Uterus (tissue), 4 donors: ENCODE results near the gene ANKRD23. TPM values are rescaled to one million over a fixed set of nuclear protein-coding genes. Genes with fewer than 3 reads are reported as not detected.

Experiments used
- DNase-seq, 2 donors: peaks; one replicate each; pipeline ENCODE4 v3.0.0-alpha.2; 2019 to 2020
- H3K27ac ChIP-seq, 2 donors: fragments of 200-600 bp; sonication (generic); 1 replicate in 1 of 2; 2 replicates in 1 of 2; pipeline ENCODE4 v1.5.1; 2016 to 2018
- H3K27me3 ChIP-seq, 2 donors: fragments of 200-600 bp; sonication (generic); one replicate each; pipeline ENCODE4 v1.5.1; 2018 to 2019; ENCODE audit warnings: control low read depth in 1 of 2
- H3K36me3 ChIP-seq, 2 donors: fragments of 200-600 bp; sonication (generic); one replicate each; pipeline ENCODE4 v1.5.1; 2019; ENCODE audit warnings: control low read depth in 1 of 2
- H3K4me1 ChIP-seq, 2 donors: fragments of 200-600 bp; sonication (generic); one replicate each; pipeline ENCODE4 v1.5.1; 2018 to 2019; ENCODE audit warnings: control low read depth in 1 of 2
- H3K4me3 ChIP-seq, 2 donors: fragments of 200-600 bp; sonication (generic); 1 replicate in 1 of 2; 2 replicates in 1 of 2; pipeline ENCODE4 v1.5.1; 2018 to 2019; ENCODE audit warnings: mild to moderate bottlenecking in 1 of 2
- H3K9me3 ChIP-seq, 2 donors: fragments of 200-600 bp; sonication (generic); one replicate each; pipeline ENCODE4 v1.5.1; 2019; ENCODE audit warnings: control low read depth in 1 of 2
- POLR2A ChIP-seq, 2 donors: fragments of 450-650 bp; IDR thresholded peaks; one replicate each; pipeline ENCODE4 v1.6.1; 2016; ENCODE audit warnings: antibody characterized with exemption in 2 of 2, mild to moderate bottlenecking in 1 of 2, moderate library complexity in 1 of 2
- intact Hi-C: fragments of 100-400 bp; cut with DNase I; formaldehyde crosslinking; loops from one replicate; pipeline ENCODE4 v1.15.1; 2023; ENCODE audit warnings: low total_unique reads
- total RNA-seq, 4 donors: library from RNA; depleted of rRNA in 3 of 4; stranded (reverse); fragments of >200 nt in 3 of 4; gene quantifications; one replicate each; pipeline versions ENCODE4 v1.1.0 to v1.2.4, GENCODE V29; 2014 to 2023
- TF ChIP-seq, protein P1 (sequence below), 4 experiments: fragments of 200-600 bp in 2 of 4; fragments of 450-650 bp in 2 of 4; sonication (generic) in 2 of 4; IDR thresholded peaks; one replicate each; pipeline ENCODE4 v1.5.1; 2016 to 2019; ENCODE audit warnings: antibody characterized with exemption in 4 of 4, mild to moderate bottlenecking in 2 of 4, moderate library complexity in 1 of 4
- donor health status: DM: yes; HTN: yes; CAD: no.

ANKRD23 gene
- total RNA-seq, 4 donors from 2014 or later = 4.4 to 23.2 (median 8.6) TPM

- Histone ChIP-seq H3K27me3 (no peaks in the 10 kb centered on the region), H3K4me1 (peaks cover 0 to 2% of the 10 kb centered on the region in 2 donors), H3K4me3 (no peak overlapping the region), H3K27ac (no peak overlapping the region), H3K36me3 (no peaks in the 10 kb centered on the region), H3K9me3 (no peaks in the 10 kb centered on the region)
- TF ChIP-seq POLR2A (IDR thresholded peaks at IDR 0.05) = no peak
- TF ChIP-seq, protein P1, sequence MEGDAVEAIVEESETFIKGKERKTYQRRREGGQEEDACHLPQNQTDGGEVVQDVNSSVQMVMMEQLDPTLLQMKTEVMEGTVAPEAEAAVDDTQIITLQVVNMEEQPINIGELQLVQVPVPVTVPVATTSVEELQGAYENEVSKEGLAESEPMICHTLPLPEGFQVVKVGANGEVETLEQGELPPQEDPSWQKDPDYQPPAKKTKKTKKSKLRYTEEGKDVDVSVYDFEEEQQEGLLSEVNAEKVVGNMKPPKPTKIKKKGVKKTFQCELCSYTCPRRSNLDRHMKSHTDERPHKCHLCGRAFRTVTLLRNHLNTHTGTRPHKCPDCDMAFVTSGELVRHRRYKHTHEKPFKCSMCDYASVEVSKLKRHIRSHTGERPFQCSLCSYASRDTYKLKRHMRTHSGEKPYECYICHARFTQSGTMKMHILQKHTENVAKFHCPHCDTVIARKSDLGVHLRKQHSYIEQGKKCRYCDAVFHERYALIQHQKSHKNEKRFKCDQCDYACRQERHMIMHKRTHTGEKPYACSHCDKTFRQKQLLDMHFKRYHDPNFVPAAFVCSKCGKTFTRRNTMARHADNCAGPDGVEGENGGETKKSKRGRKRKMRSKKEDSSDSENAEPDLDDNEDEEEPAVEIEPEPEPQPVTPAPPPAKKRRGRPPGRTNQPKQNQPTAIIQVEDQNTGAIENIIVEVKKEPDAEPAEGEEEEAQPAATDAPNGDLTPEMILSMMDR (IDR thresholded peaks at IDR 0.05) = no peak
- intact Hi-C loops = no loop called here
- DNase-seq = no peak
Measured at GRCh38 chr2:96883306-96883705, 39.5 kb upstream of the ANKRD23 start.

GRCh38 chr2:96882906-96883305, 39.1 kb upstream of the ANKRD23 start:
- Histone ChIP-seq H3K4me1 (peaks cover 0 to 6% of the 10 kb centered on the region in 2 donors), H3K9me3 (no peaks in the 10 kb centered on the region), H3K36me3 (no peaks in the 10 kb centered on the region), H3K27ac (no peak overlapping the region), H3K27me3 (no peaks in the 10 kb centered on the region), H3K4me3 (no peak overlapping the region)
- TF ChIP-seq, protein P1 (IDR thresholded peaks at IDR 0.05) = no peak
- no peak for TF ChIP-seq POLR2A (IDR thresholded peaks at IDR 0.05)
- no peak for DNase-seq
- intact Hi-C loops = no loop called here

DNA sequence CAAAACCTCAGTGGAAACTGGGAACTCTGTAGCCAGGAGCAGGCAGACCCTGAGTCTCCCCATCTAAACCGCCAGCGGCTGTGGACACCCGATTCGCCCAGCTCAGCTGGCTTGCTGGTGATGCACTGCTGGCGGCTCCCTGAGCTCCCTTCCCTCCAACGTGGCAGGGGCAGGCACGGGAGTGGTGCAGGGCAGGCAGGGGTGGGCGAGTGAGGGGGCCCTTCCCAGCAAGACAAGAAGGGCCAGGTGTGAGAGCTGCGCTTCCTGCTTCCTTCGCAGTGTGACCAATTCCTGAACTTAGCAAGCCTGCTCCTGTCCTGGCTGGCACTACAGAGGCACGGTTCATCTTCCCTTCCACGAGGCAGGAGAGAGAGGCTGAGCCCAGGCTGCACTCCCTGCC, 38.4 kb upstream of the ANKRD23 start:
- H3K36me3 ChIP-seq = no peaks in the 10 kb centered on the region
- no peaks in the 10 kb centered on the region for H3K27me3 ChIP-seq
- TF ChIP-seq POLR2A (IDR thresholded peaks at IDR 0.05) = no peak
- TF ChIP-seq, protein P1 (IDR thresholded peaks at IDR 0.05) = no peak
- DNase-seq = no peak
- peaks cover 0 to 10% of the 10 kb centered on the region in 2 donors for H3K4me1 ChIP-seq
- peak overlapping the region in 1 of 2 donors; percentile 41 for H3K27ac ChIP-seq
- H3K4me3 ChIP-seq = no peak overlapping the region
- intact Hi-C loops = no loop called here
- no peaks in the 10 kb centered on the region for H3K9me3 ChIP-seq

DNA sequence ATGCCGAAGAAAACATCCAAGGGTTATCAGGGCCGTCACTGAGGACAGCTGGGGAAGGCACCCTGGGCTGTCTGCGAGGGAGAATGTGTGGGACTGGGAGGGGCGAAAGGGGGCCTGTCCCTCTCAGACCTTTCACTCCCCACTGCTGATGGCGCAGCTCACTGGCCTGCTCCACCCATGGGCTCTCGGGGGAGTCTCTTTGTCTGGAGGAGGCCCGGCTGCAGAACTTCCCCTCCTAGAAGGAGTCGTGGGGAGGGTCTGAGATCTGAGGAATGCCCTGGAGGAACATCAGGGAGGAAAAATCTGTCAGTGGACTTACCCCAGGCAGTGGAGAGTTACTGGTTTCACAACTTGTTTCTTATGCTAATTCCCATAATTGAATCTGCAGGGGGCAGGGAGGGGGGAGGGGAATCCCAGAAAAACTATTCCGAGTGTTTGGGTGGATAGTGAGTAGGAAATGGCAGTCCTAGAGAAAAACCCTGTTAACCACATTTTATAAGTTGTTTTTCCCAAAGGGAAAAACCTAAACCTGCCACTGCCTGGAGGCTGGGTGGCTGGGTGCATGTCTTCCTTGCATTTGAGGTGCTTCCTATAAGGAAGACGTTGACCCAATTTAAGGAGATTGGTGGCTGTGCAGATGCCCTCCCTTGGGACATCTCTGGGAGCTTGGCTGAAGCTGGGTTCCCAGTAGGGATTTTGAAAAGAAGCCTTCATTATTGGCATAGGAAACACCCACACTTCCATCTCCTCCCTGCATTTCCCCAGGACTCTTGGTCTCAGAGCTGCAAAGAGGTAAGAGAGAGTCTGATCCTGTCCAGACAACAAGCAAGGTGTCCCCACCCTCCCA, 37.8 kb upstream of the ANKRD23 start:
- Histone ChIP-seq H3K27me3 (no peaks in the 10 kb centered on the region), H3K27ac (peak overlapping the region; percentile 6 to 41), H3K4me1 (peaks cover 0 to 10% of the 10 kb centered on the region in 2 donors), H3K36me3 (no peaks in the 10 kb centered on the region), H3K4me3 (no peak overlapping the region), H3K9me3 (no peaks in the 10 kb centered on the region)
- DNase-seq = no peak
- intact Hi-C loops = no loop called here
- TF ChIP-seq POLR2A (IDR thresholded peaks at IDR 0.05) = no peak
- TF ChIP-seq, protein P1 (IDR thresholded peaks at IDR 0.05) = no peak

DNA sequence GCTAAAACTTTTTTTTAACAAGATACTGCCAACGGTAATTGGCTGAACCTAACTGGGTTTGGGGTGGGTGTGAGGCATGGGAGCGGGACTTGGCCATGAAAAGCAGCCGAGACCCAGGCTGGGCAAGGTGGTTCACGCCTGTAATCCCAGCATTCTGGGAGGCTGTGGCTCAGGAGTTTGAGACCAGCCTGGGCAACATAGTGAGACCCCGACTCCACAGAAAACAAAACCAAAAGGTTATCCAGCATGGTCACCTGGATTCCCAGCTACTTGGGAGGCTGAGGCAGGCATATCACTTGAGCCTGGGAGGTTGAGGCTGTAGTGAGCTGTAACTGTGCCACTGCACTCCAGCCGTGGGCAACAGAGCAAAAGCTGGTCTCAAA, 37.1 kb upstream of the ANKRD23 start:
- TF ChIP-seq, protein P1 (IDR thresholded peaks at IDR 0.05) = no peak
- TF ChIP-seq POLR2A (IDR thresholded peaks at IDR 0.05) = no peak
- Histone ChIP-seq H3K9me3 (no peaks in the 10 kb centered on the region), H3K27me3 (no peaks in the 10 kb centered on the region), H3K36me3 (no peaks in the 10 kb centered on the region), H3K4me3 (no peak overlapping the region), H3K27ac (peak overlapping the region in 1 of 2 donors; percentile 6), H3K4me1 (peaks cover 0 to 10% of the 10 kb centered on the region in 2 donors)
- DNase-seq = no peak
- intact Hi-C loops = no loop called here
